A549 (cell line): ENCODE data around the gene LPO. TPM values are rescaled to one million over a fixed set of nuclear protein-coding genes. Genes with fewer than 3 reads are reported as not detected.
A peak's percentile ranks its signal among the peaks of the same experiment; 100 is the strongest.

ENCODE experiments used
- ATAC-seq, 2 experiments: fragments of 200-7000 bp in 1 of 2; fragments of >200 bp in 1 of 2; cut with Nextera tagmentation in 1 of 2; cut with Tn5 transposase in 1 of 2; 3 replicates each; pipeline versions ENCODE4 v1.8.0 to v1.9.1; 2018 to 2020; ENCODE audit warnings: mild to moderate bottlenecking in 1 of 2, moderate library complexity in 1 of 2
- CTCF ChIA-PET: fragments of 300-600 bp; sonication (Branson Sonifier 250); formaldehyde crosslinking; extraction: SDS; loops from one replicate; lab custom pipeline; 2021; ENCODE audit warnings: antibody characterized with exemption, inconsistent platforms; lab: Yijun Ruan, JAX
- POLR2A ChIA-PET: fragments of 350-600 bp; formaldehyde crosslinking; extraction: SDS; loops from one replicate; lab custom pipeline; 2021; ENCODE audit warnings: antibody characterized with exemption, inconsistent platforms; lab: Yijun Ruan, JAX
- DNase-seq, 2 experiments: peaks; one replicate each; pipeline versions ENCODE4 v3.0.0 to v3.0.0-alpha.2; 2011 to 2016; ENCODE audit warnings: low read depth in 1 of 2, low spot score in 1 of 2
- FAIRE-seq: peaks from 2 replicates; lab custom pipeline; 2011; peaks lifted over from hg19 to GRCh38; lab: Jason Lieb, UNC
- H3K27ac ChIP-seq, 2 experiments: fragments of >200 bp; sonication (Bioruptor Twin); formaldehyde crosslinking; 3 replicates each; pipeline ENCODE4 v1.5.1; 2016 to 2017
- H3K4me1 ChIP-seq: fragments of >200 bp; sonication (Bioruptor Twin); formaldehyde crosslinking; 3 replicates; pipeline ENCODE4 v1.6.1; 2016
- H3K4me2 ChIP-seq: fragments of >200 bp; sonication (Bioruptor Twin); formaldehyde crosslinking; 3 replicates; pipeline ENCODE4 v1.6.1; 2016
- H3K4me3 ChIP-seq: fragments of >200 bp; sonication (Bioruptor Twin); formaldehyde crosslinking; 3 replicates; pipeline ENCODE4 v1.5.1; 2016
- H3K9me3 ChIP-seq: fragments of >200 bp; sonication (Bioruptor Twin); formaldehyde crosslinking; 3 replicates; pipeline ENCODE4 v1.6.1; 2016
- CEBPB ChIP-seq, 2 experiments: fragments of >200 bp in 1 of 2; sonication (Bioruptor Twin) in 1 of 2; formaldehyde crosslinking in 1 of 2; IDR thresholded peaks; 2 replicates each; pipeline ENCODE4 v1.6.1; 2012 to 2016
- CHD4 ChIP-seq: fragments of 200-600 bp; sonication (generic); IDR thresholded peaks from 2 replicates; pipeline ENCODE4 v1.6.1; 2016; ENCODE audit warnings: antibody characterized with exemption, mild to moderate bottlenecking, borderline replicate concordance
- E2F6 ChIP-seq: IDR thresholded peaks from 2 replicates; pipeline ENCODE4 v1.6.1; 2012; ENCODE audit warnings: low read depth, borderline replicate concordance
- EHF ChIP-seq: fragments of 250-450 bp; sonication (Bioruptor Pico); IDR thresholded peaks from 2 replicates; pipeline ENCODE4 v1.5.0; 2020; ENCODE audit warnings: mild to moderate bottlenecking
- EHMT2 ChIP-seq: fragments of 200-600 bp; sonication (generic); IDR thresholded peaks from 2 replicates; pipeline ENCODE4 v1.6.1; 2016; ENCODE audit warnings: antibody characterized with exemption, low read depth, mild to moderate bottlenecking, moderate library complexity
- ELK1 ChIP-seq: fragments of 150-350 bp; IDR thresholded peaks from 2 replicates; pipeline ENCODE4 v1.6.1; 2014; ENCODE audit warnings: low read depth, mild to moderate bottlenecking, low read length
- EP300 ChIP-seq, 2 experiments: fragments of >200 bp; sonication (Bioruptor Twin); formaldehyde crosslinking; IDR thresholded peaks; 2 replicates in 1 of 2; 3 replicates in 1 of 2; pipeline ENCODE4 v1.6.1; 2016 to 2017
- FOSB ChIP-seq: fragments of 250-450 bp; sonication (Bioruptor Pico); IDR thresholded peaks from 2 replicates; pipeline ENCODE4 v1.5.0; 2020; ENCODE audit warnings: mild to moderate bottlenecking, moderate library complexity
- FOXS1 ChIP-seq: fragments of 250-450 bp; sonication (Bioruptor Pico); IDR thresholded peaks from 2 replicates; pipeline ENCODE4 v1.5.0; 2020; ENCODE audit warnings: mild to moderate bottlenecking, moderate library complexity
- HEYL ChIP-seq: fragments of 250-450 bp; sonication (Bioruptor Pico); IDR thresholded peaks from 2 replicates; pipeline ENCODE4 v1.8.0; 2021; ENCODE audit warnings: mild to moderate bottlenecking, moderate library complexity
- HOXB5 ChIP-seq: fragments of 250-450 bp; sonication (Bioruptor Pico); IDR thresholded peaks from 2 replicates; pipeline ENCODE4 v1.5.0; 2020; ENCODE audit warnings: mild to moderate bottlenecking, moderate library complexity
- JUN ChIP-seq, 2 experiments: fragments of >200 bp; sonication (Bioruptor Twin); formaldehyde crosslinking; IDR thresholded peaks; 2 replicates in 1 of 2; 3 replicates in 1 of 2; pipeline ENCODE4 v1.6.1; 2016 to 2017
- JUNB ChIP-seq: fragments of >200 bp; sonication (Bioruptor Twin); formaldehyde crosslinking; IDR thresholded peaks from 2 replicates; pipeline ENCODE4 v1.6.1; 2016
- MAFK ChIP-seq: fragments of 450-650 bp; IDR thresholded peaks from 2 replicates; pipeline ENCODE4 v1.6.1; 2014; ENCODE audit not compliant: partially characterized antibody
- MAX ChIP-seq: IDR thresholded peaks from 2 replicates; pipeline ENCODE4 v1.6.1; 2012
- MAZ ChIP-seq: fragments of 150-350 bp; IDR thresholded peaks from 2 replicates; pipeline ENCODE4 v1.6.1; 2014; ENCODE audit warnings: antibody characterized with exemption, low read depth, low read length, borderline replicate concordance
- MYC ChIP-seq: IDR thresholded peaks from 2 replicates; pipeline ENCODE4 v1.6.1; 2012; ENCODE audit warnings: mild to moderate bottlenecking, inconsistent platforms, low read length, improper control_type of control experiment, borderline replicate concordance
- POLR2A ChIP-seq: IDR thresholded peaks from 2 replicates; pipeline ENCODE4 v1.6.1; 2012; ENCODE audit warnings: mild to moderate bottlenecking, low read length
- RAD21 ChIP-seq, 2 experiments: fragments of >200 bp in 1 of 2; sonication (Bioruptor Twin) in 1 of 2; formaldehyde crosslinking in 1 of 2; IDR thresholded peaks in 1 of 2; conservative IDR thresholded peaks in 1 of 2; 2 replicates in 1 of 2; 3 replicates in 1 of 2; pipeline ENCODE4 v1.6.1; 2012 to 2018; ENCODE audit warnings: inconsistent platforms in 1 of 2
- RARB ChIP-seq: fragments of 250-450 bp; sonication (Bioruptor Pico); IDR thresholded peaks from 2 replicates; pipeline ENCODE4 v1.8.0; 2021; ENCODE audit warnings: mild to moderate bottlenecking, moderate library complexity
- RCOR1 ChIP-seq: fragments of 150-350 bp; IDR thresholded peaks from 2 replicates; pipeline ENCODE4 v1.6.1; 2014; ENCODE audit warnings: antibody characterized with exemption, low read length, low read depth
- RNF2 ChIP-seq: fragments of 200-600 bp; sonication (generic); IDR thresholded peaks from 2 replicates; pipeline ENCODE4 v1.6.1; 2016; ENCODE audit warnings: low read depth, mild to moderate bottlenecking, antibody characterized with exemption, moderate library complexity, borderline replicate concordance
- SREBF2 ChIP-seq: fragments of 450-650 bp; IDR thresholded peaks from 2 replicates; pipeline ENCODE4 v1.6.1; 2014; ENCODE audit warnings: mild to moderate bottlenecking, moderate library complexity
- USF2 ChIP-seq: fragments of 450-650 bp; IDR thresholded peaks from 2 replicates; pipeline ENCODE4 v1.6.1; 2014; ENCODE audit warnings: antibody characterized with exemption
- ZC3H11A ChIP-seq: fragments of 450-650 bp; IDR thresholded peaks from 2 replicates; pipeline ENCODE4 v1.6.1; 2014; ENCODE audit warnings: antibody characterized with exemption, mild to moderate bottlenecking
- ZFP36 ChIP-seq: fragments of 450-650 bp; IDR thresholded peaks from 2 replicates; pipeline ENCODE4 v1.6.1; 2014; ENCODE audit warnings: borderline replicate concordance; ENCODE audit not compliant: partially characterized antibody
- WGBS: methylation state at CpG from one replicate; pipeline ENCODE4 v1.1.6; 2017; ENCODE audit errors: missing lambda C conversion rate; 5-methylcytosine and 5-hydroxymethylcytosine counted together
- polyA plus RNA-seq, 4 experiments: library from polyadenylated mRNA; depleted of rRNA in 3 of 4; stranded (reverse); fragments of >200 nt; fragmentation: RNase III in 1 of 4; extraction: RNeasy Plus Mini Kit Qiagen cat#74134 plus additional on column Dnase treatment in 1 of 4; gene quantifications; 2 replicates in 3 of 4; 3 replicates in 1 of 4; pipeline ENCODE4 v1.2.3, GENCODE V29; 2011 to 2017
- TF ChIP-seq, protein P1 (sequence below): IDR thresholded peaks from 2 replicates; pipeline ENCODE4 v1.6.1; 2012
- TF ChIP-seq, protein P2 (sequence below): fragments of 200-600 bp; sonication (generic); IDR thresholded peaks from 2 replicates; pipeline ENCODE4 v1.6.1; 2016; ENCODE audit warnings: antibody characterized with exemption, mild to moderate bottlenecking, moderate library complexity
- TF ChIP-seq, protein P3 (sequence below): fragments of >200 bp; sonication (Bioruptor Twin); formaldehyde crosslinking; IDR thresholded peaks from 2 replicates; pipeline ENCODE4 v1.6.1; 2016

Gene LPO
- polyA plus RNA-seq, 2 of the 4 experiments (the other 2 are of a cell fraction) = not detected

GRCh38 chr17:58196610-58197009 is 41.8 kb upstream of the LPO start:
- no peaks in the 10 kb centered on the region for H3K9me3 ChIP-seq
- no peak overlapping the region for H3K4me3 ChIP-seq
- TF ChIP-seq RARB (CRISPR knock-in tag) (no peak), ZFP36 (peak; percentile 65), HEYL (no peak), FOXS1 (CRISPR knock-in tag) (no peak), ELK1 (no peak), EHMT2 (no peak), MAX (no peak), JUNB (no peak)
- TF ChIP-seq, protein P1, sequence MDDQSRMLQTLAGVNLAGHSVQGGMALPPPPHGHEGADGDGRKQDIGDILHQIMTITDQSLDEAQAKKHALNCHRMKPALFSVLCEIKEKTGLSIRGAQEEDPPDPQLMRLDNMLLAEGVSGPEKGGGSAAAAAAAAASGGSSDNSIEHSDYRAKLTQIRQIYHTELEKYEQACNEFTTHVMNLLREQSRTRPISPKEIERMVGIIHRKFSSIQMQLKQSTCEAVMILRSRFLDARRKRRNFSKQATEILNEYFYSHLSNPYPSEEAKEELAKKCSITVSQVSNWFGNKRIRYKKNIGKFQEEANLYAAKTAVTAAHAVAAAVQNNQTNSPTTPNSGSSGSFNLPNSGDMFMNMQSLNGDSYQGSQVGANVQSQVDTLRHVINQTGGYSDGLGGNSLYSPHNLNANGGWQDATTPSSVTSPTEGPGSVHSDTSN = no peak
- H3K4me1 ChIP-seq = no peaks in the 10 kb centered on the region
- 46% methylated on average over 7 of the region's 7 CpGs for WGBS
- DNase-seq = no peak
- no peak for FAIRE-seq
- ChIA-PET CTCF (interaction anchor here (0.6 to 1.1 kb wide), 2 partner anchors 24 to 40 kb away, joined by 3 read pairs; no protein-coding TSS in a partner anchor), POLR2A (no interaction called here)
- no peak overlapping the region for H3K4me2 ChIP-seq
- no peak for ATAC-seq
- H3K27ac ChIP-seq = no peak overlapping the region

GRCh38 chr17:58200024-58200633 is 38.3 kb upstream of the LPO start:
- 28% methylated on average over 11 of the region's 14 CpGs for WGBS
- Histone ChIP-seq H3K27ac (0 out of 6 replicates have a peak overlapping the region, but pooled peaks of 1 of the 2 experiments have one; percentile 23), H3K4me2 (peak overlapping the region; percentile 67), H3K4me1 (no peaks in the 10 kb centered on the region), H3K4me3 (no peak overlapping the region), H3K9me3 (no peaks in the 10 kb centered on the region)
- ChIA-PET CTCF (interaction anchor here (0.6 to 5.7 kb wide), 28 partner anchors 10 to 953 kb away, joined by 3 to 55 read pairs (median 4); partner anchors contain the start of genes EPX, LPO and MKS1), POLR2A (no interaction called here)
- no peak for FAIRE-seq
- ATAC-seq = peak; percentile 86 to 98
- DNase-seq = peak; percentile 80 to 89
- TF ChIP-seq RNF2 (no peak), EHMT2 (no peak), FOSB (CRISPR knock-in tag) (no peak), MAFK (no peak), RCOR1 (no peak), EHF (CRISPR knock-in tag) (no peak), MAX (peak; percentile 79), POLR2A (no peak), EP300 (IDR thresholded peaks at IDR 0.05) (no peak), ZC3H11A (no peak), MAZ (no peak), SREBF2 (no peak), MYC (peak; percentile 59; the same call in 1 of the 2 replicates), USF2 (peak; percentile 52), RAD21 (conservative IDR thresholded peaks at IDR 0.05 in 1 of 2, IDR thresholded peaks at IDR 0.05 in 1 of 2) (peak in 1 of 2 experiments; percentile 57; a peak in 3 of 5 replicates), E2F6 (no peak), CHD4 (no peak), JUNB (no peak), FOXS1 (CRISPR knock-in tag) (no peak), CEBPB (IDR thresholded peaks at IDR 0.05) (no peak), JUN (IDR thresholded peaks at IDR 0.05) (no peak), HEYL (no peak), HOXB5 (CRISPR knock-in tag) (no peak)
- TF ChIP-seq, protein P2, sequence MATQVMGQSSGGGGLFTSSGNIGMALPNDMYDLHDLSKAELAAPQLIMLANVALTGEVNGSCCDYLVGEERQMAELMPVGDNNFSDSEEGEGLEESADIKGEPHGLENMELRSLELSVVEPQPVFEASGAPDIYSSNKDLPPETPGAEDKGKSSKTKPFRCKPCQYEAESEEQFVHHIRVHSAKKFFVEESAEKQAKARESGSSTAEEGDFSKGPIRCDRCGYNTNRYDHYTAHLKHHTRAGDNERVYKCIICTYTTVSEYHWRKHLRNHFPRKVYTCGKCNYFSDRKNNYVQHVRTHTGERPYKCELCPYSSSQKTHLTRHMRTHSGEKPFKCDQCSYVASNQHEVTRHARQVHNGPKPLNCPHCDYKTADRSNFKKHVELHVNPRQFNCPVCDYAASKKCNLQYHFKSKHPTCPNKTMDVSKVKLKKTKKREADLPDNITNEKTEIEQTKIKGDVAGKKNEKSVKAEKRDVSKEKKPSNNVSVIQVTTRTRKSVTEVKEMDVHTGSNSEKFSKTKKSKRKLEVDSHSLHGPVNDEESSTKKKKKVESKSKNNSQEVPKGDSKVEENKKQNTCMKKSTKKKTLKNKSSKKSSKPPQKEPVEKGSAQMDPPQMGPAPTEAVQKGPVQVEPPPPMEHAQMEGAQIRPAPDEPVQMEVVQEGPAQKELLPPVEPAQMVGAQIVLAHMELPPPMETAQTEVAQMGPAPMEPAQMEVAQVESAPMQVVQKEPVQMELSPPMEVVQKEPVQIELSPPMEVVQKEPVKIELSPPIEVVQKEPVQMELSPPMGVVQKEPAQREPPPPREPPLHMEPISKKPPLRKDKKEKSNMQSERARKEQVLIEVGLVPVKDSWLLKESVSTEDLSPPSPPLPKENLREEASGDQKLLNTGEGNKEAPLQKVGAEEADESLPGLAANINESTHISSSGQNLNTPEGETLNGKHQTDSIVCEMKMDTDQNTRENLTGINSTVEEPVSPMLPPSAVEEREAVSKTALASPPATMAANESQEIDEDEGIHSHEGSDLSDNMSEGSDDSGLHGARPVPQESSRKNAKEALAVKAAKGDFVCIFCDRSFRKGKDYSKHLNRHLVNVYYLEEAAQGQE = no peak
- TF ChIP-seq, protein P3, sequence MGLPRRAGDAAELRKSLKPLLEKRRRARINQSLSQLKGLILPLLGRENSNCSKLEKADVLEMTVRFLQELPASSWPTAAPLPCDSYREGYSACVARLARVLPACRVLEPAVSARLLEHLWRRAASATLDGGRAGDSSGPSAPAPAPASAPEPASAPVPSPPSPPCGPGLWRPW = no peak
